COLO668 (cell line): ENCODE results near the gene TMEM250.

ENCODE experiments used
- DNase-seq: peaks from one replicate; lab custom pipeline; 2025; ENCODE audit not compliant: unreplicated experiment; lab: John Stamatoyannopoulos, UW

Gene TMEM250

GRCh38 chr9:136096505-136097001, 22.1 kb downstream of the TMEM250 start:
- DNase-seq, result no peak

- peak; percentile 78 for DNase-seq
Measured at GRCh38 chr9:136095070-136096058, 23.3 kb downstream of the TMEM250 start, which contains the start of gene NACC2. Gene NACC2, minus strand, starts transcription at chr9:136095289. Its CDS starts 44,768 bp downstream, at chr9:136050521.

GRCh38 chr9:136093995-136094881, 24.4 kb downstream of the TMEM250 start:
- peak; percentile 73 for DNase-seq

- peak; percentile 49 for DNase-seq
Measured at GRCh38 chr9:136093346-136093986, 25.2 kb downstream of the TMEM250 start.

- DNase-seq, result no peak
Measured at GRCh38 chr9:136092741-136093140, 25.9 kb downstream of the TMEM250 start.

GRCh38 chr9:136092353-136092650, 26.4 kb downstream of the TMEM250 start:
- DNase-seq, result no peak

GRCh38 chr9:136091582-136092352, 26.9 kb downstream of the TMEM250 start:
- no peak for DNase-seq

GRCh38 chr9:136090768-136091581, 27.7 kb downstream of the TMEM250 start:
- DNase-seq, result no peak

- no peak for DNase-seq
Measured at GRCh38 chr9:136090056-136090735, 28.5 kb downstream of the TMEM250 start.

- no peak for DNase-seq
Measured at GRCh38 chr9:136089697-136090045, 29.0 kb downstream of the TMEM250 start.

GRCh38 chr9:136088939-136089696, 29.6 kb downstream of the TMEM250 start:
- DNase-seq, result no peak

- DNase-seq, result no peak
Measured at GRCh38 chr9:136088481-136088938, 30.2 kb downstream of the TMEM250 start.

GRCh38 chr9:136087741-136088480, 30.8 kb downstream of the TMEM250 start:
- DNase-seq, result no peak

- DNase-seq, result no peak
Measured at GRCh38 chr9:136086951-136087740, 31.5 kb downstream of the TMEM250 start.

- no peak for DNase-seq
Measured at GRCh38 chr9:136086213-136086881, 32.3 kb downstream of the TMEM250 start.

GRCh38 chr9:136085815-136086212, 32.9 kb downstream of the TMEM250 start:
- DNase-seq, result no peak
